ENCODE measurements around the gene CFAP97D2. TPM values are rescaled to one million over a fixed set of nuclear protein-coding genes. Genes with fewer than 3 reads are reported as not detected.

CFAP97D2 gene
- total RNA-seq, 4 donors from 2014 or later = not detected

GRCh38 chr13:114204894-114205293, 25.8 kb downstream of the CFAP97D2 start:
- no peak for TF ChIP-seq CTCF (IDR thresholded peaks at IDR 0.05)
- no peak for DNase-seq (ENCODE audit: low spot score)
- ATAC-seq (ENCODE audit: low FRiP score) = no peak

- no peak for TF ChIP-seq CTCF (IDR thresholded peaks at IDR 0.05)
- no peak for ATAC-seq (ENCODE audit: low FRiP score)
- DNase-seq (ENCODE audit: low spot score) = no peak
Measured at GRCh38 chr13:114208134-114208533, 29.1 kb downstream of the CFAP97D2 start.

GRCh38 chr13:114211446-114212157, 32.5 kb downstream of the CFAP97D2 start:
- ATAC-seq (ENCODE audit: low FRiP score) = no peak

GRCh38 chr13:114212158-114212495, 33.1 kb downstream of the CFAP97D2 start:
- DNase-seq (ENCODE audit: low spot score) (no peak), ATAC-seq (ENCODE audit: low FRiP score) (no peak)
- TF ChIP-seq CTCF (IDR thresholded peaks at IDR 0.05) = no peak

More at GRCh38 chr13:114211446-114212157, 32.5 kb downstream of the CFAP97D2 start:
- no peak for DNase-seq (ENCODE audit: low spot score)
- TF ChIP-seq CTCF (IDR thresholded peaks at IDR 0.05) = no peak

- no peak for ATAC-seq (ENCODE audit: low FRiP score)
- DNase-seq (ENCODE audit: low spot score) = no peak
- no peak for TF ChIP-seq CTCF (IDR thresholded peaks at IDR 0.05)
Measured at GRCh38 chr13:114213980-114214379, 34.9 kb downstream of the CFAP97D2 start.

GRCh38 chr13:114219392-114219791, 40.3 kb downstream of the CFAP97D2 start:
- no peak for DNase-seq (ENCODE audit: low spot score)
- no peak for TF ChIP-seq CTCF (IDR thresholded peaks at IDR 0.05)
- no peak for ATAC-seq (ENCODE audit: low FRiP score)

- ATAC-seq (ENCODE audit: low FRiP score) (no peak), DNase-seq (ENCODE audit: low spot score) (no peak)
- no peak for TF ChIP-seq CTCF (IDR thresholded peaks at IDR 0.05)
Measured at GRCh38 chr13:114222461-114222968, 43.5 kb downstream of the CFAP97D2 start.
